AG09309 (cell line): ENCODE measurements around the gene OTOG.

Experiments used
- DNase-seq: peaks from one replicate; pipeline ENCODE4 v3.0.0-alpha.2; 2010; ENCODE audit warnings: low read depth
- H3K4me3 ChIP-seq: 2 replicates; pipeline ENCODE4 v1.5.1; 2011; ENCODE audit warnings: mild to moderate bottlenecking, low read depth, low read length, moderate library complexity; ENCODE audit not compliant: control insufficient read depth
- CTCF ChIP-seq: IDR thresholded peaks from 2 replicates; pipeline ENCODE4 v1.5.1; 2011; ENCODE audit warnings: mild to moderate bottlenecking, low read depth, low read length, inconsistent platforms; ENCODE audit not compliant: insufficient read depth, control insufficient read depth; ENCODE audit errors: missing control alignments

Gene OTOG

DNA sequence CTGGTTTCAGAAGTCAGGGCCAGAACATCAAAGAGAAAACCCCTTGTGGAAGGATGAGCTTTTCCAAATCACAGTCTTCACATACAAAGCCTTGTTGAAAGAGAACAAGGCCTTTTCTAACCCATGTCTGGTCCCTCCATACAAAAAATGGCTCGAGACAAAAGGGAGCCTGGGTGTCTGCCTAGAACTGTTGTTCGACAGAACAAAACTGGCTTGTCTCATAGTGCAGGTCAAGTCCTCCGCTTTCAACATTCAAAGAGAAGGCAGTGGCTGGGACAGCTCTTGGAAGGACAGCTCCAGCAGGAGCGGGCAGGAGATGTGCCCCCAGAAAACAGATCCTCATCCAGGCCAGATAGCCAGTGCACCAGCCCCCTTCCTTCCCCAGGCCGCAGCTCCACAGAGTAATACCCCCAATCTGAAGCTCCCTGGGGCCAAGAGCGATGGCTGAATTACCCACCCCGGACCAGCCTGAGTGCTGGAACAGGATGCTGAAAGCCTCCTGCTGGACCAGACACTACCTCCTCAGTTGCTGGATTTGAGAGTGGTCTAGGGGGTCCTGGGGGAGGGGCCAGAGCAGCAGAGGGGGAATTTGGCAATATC, 30.4 kb upstream of the OTOG start:
- no peak for DNase-seq
- H3K4me3 ChIP-seq, result no peak overlapping the region
- TF ChIP-seq CTCF, result no peak

GRCh38 chr11:17517186-17517585, 29.9 kb upstream of the OTOG start:
- TF ChIP-seq CTCF, result no peak
- no peak overlapping the region for H3K4me3 ChIP-seq
- no peak for DNase-seq

GRCh38 chr11:17518366-17518765, 28.7 kb upstream of the OTOG start:
- DNase-seq, result no peak
- no peak overlapping the region for H3K4me3 ChIP-seq
- no peak for TF ChIP-seq CTCF

DNA sequence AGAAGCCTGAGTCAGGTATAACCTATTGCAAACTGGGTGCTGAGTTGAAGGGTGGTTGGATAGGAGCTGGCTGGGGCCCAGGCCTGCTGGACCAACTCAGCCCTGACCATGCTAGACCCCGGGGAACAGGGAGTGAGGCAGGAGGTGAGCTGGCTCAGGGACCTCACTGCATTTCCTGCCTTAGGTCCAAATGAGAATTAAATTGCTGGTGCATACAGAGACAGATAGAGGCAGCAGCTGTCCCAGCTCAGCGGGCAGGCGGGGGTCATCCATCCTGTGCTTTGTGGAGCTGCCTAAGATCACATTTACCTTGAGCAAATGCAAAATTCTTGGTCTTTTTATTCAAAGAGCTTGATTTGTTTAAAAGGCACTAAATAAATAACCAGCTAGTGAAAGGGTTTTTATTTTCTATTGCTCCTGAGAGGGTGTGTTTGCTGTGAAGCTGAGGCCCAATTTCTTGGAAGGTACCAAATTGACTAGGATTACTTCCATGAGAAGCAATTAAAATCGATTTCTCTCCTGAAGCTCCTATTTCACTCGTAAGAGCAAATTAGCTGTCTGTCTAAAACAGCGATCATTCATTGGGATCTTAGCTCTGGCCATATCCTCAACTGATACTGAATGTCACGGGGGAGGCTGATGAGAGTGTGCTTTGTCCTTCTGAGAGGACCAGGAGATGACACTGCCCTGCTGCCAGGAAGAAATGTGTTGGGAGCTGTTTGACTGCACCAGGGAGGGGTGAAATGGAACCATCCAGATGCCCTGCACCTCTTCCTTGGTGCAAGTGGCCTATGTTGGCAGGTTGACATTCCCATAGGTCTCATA, 27.8 kb upstream of the OTOG start:
- no peak for TF ChIP-seq CTCF
- H3K4me3 ChIP-seq, result no peak overlapping the region
- DNase-seq, result no peak

DNA sequence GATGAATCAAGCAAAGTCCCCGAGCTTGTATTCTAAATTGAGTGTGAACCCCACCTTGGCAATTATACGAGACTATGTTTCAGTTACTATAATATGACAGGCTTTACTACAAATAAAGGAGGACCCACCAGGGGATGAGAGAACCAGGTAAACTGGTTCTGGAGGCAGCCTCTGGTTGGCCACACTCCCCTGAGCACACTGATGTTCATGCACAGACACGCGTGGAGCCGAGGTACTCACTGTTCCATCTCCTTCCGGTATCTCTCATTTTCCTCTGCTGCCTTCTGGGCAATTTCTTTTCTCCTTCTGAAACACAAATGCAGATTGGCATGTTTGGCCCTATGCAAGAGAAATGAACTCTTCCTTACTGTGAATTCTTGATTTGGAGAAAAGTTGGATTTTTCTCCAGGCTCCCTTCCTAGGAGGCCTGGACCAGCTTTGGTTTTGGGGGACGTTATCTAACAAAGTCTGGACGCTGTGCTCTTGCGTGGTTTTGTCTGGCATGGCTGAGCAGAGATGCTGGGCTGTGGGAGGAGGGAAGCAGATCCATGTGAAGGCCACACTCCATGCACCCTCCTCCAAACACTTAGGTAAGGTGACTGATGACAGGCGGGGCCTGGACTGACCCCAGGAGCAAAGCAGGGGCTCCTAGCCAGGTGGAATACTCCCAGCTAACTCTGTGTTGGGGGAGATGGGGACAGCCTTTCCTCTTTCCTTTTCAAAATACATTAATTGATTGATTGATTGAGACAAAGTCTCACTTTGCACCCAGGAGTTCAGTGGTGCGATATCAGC, 25.8 kb upstream of the OTOG start:
- TF ChIP-seq CTCF, result no peak
- no peak overlapping the region for H3K4me3 ChIP-seq
- no peak for DNase-seq

GRCh38 chr11:17522655-17523054, 24.4 kb upstream of the OTOG start:
- TF ChIP-seq CTCF, result no peak
- H3K4me3 ChIP-seq, result no peak overlapping the region
- DNase-seq, result no peak
